CD4-positive, alpha-beta T cell treated with Interleukin-17A for 1 hour (primary cell): ENCODE data around the gene MFSD12.
"Not testable (repeated sequence)": the region's sequence is repeated elsewhere in the genome, so short reads cannot be mapped to it uniquely, and the experiment has no call there.

ENCODE experiments used
- DNase-seq: peaks from one replicate; pipeline ENCODE4 v3.0.0-alpha.2; 2020

Gene MFSD12

DNA sequence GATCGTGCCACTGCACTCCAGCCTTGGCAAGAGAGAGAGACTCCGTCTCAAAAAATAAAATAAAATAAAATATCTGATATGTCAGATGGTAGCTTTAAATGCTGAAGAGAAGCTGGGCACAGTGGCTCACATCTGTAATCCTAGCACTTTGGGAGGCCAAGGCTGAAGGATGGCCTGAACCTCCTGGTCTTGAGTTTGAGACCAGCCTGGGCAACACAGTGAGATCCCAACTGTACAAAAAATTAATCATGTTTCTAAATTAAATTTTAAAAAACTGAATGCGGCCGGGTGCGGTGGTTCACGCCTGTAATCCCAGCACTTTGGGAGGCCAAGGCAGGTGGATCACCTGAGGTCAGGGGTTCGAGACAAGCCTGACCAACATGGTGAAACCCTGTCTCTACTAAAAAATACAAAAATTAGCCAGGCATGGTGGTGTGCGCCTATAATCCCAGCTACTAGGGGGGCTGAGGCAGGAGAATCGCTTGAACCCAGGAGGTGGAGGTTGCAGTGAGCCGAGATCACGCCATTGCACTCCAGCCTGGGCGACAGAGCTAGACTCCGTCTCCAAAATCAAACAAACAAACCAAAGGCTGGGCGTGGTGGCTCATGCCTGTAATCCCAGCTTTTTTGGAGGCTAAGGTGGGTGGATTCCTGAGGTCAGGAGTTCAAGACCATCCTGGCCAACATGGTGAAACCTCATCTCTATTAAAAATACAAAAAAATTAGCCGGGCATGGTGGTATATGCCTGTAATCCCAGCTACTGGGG lies 26.8 kb upstream of the MFSD12 start:
- not testable (repeated sequence) for DNase-seq

- not testable (repeated sequence) for DNase-seq
Observed at GRCh38 chr19:3581792-3582191, 24.4 kb upstream of the MFSD12 start.

DNA sequence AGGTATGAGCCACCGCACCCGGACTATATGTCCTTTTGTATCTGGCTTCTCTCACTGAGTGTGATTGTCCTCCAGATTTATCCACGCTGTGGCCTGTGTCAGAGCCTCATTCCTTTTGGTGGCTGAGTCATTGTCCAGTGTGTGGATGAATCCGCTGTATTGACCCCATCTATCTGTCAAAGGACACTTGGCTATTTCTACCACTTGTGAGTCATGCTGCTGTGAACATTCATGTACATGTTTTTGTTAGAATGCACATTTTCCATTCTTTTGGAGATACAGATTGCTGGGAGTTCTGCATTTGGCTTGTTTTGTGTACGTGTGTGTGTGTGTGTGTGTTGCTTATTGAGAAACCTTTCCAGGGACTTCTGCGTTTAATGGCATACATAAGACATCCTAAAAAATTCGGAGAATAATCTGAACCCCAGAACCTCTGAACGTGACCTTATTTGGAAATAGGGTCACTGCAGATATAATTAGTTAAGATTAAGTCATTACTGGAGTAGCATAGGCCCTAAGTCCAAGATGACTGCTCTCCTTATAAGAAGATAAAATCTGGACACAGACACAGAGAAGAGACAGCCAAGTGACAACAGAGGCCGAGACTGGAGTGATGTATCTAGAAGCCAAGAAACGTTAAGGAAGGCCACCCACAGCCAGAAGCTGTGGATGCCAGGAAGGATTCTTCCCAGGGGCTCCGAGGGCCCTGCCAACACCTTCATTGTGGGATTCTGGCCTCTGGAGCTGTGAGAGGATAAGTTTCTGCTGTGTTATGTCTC lies 23.0 kb upstream of the MFSD12 start:
- DNase-seq = no peak

GRCh38 chr19:3578390-3578789 lies 21.0 kb upstream of the MFSD12 start:
- no peak for DNase-seq

DNA sequence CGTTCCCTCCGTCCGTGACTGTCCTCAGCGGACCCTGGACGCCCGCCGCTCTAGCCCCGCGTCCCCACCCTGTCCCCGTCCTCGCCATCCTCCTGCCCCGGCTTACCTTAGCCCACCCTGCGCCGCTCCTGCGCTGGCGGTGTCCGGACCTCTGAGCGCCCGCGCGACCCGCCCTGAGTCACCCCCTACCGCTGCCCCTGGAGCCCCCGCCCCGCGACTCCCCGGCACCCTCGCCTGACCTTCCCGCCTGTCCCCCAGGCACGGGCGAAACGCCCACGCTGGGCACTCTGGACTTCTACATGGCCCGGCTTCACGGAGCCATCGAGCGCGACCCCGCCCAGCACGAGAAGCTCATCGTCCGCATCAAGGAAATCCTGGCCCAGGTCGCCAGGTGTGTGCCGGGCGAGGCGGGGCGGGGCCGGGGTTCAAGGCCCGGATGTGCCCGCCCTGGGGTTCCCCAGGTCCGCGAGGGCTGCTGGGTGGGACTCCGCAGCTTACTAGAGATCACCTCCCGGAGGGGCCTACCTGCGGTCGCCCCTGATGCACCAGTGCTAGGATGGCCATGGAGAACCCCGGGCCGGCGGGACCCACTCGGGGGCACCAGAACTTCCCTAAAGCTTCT lies 20.4 kb upstream of the MFSD12 start:
- DNase-seq = no peak

DNA sequence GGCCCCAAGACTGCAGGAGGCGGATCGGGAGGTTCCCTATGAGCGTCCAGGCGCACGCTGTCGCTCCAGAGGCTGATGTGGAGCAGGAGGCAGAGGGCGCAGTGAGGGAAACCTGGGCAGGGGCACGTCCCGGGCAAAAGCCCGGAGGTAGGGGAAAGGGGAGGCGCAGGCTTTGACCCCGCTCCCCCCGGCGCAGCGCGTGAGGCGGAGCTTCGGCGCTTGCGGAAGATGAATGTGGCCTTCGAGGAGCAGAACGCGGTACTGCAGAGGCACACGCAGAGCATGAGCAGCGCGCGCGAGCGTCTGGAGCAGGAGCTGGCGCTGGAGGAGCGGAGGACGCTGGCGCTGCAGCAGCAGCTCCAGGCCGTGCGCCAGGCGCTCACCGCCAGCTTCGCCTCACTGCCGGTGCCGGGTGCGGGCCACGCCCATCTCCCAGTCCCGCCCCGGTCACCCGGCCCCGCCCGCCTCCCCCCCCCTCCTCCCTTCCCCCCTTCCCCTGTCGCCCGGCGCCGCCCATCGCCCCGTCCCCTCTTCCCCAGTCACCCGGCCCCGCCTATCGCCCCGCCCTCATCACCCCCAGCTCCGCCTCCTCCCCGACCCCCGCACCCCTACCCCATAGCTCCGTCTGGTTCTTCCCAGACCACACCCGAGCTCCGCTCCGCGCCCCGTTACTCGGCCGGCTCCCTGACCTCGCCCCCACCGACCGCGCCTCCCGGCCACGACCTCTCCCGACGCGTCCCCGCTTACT lies 19.5 kb upstream of the MFSD12 start:
- DNase-seq = no peak

GRCh38 chr19:3575949-3576673 lies 18.7 kb upstream of the MFSD12 start:
- DNase-seq = no peak

GRCh38 chr19:3575260-3575741 lies 17.9 kb upstream of the MFSD12 start:
- peak; percentile 25 for DNase-seq

DNA sequence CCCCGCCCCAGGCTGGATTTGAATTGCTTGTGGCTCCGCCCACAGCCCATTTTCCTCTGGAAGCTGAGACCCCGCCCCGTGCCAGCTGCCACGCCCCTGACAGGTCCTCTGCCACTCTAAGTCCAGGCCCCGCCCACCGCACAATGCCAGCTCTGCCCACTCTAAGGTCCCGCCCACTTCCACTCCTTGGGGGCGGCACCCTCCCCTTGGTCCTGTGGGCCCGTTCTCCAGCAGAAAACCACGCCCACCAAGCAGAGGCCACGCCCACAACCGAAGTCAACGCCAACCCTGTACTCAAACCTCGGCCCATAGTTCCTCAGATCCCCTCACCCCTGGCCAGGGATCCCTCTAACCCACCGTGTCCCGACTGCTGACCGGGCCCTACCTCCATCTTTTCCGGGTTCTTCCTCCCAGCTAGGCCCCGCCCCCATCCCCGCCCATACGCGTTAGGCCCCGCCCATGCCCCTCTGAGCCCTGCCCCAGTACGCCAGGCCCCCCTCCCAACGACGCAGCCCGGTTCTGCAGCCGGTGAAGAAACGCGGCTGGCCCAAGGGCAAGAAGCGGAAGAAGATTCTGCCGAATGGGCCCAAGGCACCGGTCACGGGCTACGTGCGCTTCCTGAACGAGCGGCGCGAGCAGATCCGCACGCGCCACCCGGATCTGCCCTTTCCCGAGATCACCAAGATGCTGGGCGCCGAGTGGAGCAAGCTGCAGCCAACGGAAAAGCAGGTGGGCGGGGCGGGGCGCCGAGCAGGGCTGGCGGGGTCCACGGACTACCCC lies 16.7 kb upstream of the MFSD12 start:
- DNase-seq = peak; percentile 89

- no peak for DNase-seq
Observed at GRCh38 chr19:3573162-3573857, 15.9 kb upstream of the MFSD12 start.

DNA sequence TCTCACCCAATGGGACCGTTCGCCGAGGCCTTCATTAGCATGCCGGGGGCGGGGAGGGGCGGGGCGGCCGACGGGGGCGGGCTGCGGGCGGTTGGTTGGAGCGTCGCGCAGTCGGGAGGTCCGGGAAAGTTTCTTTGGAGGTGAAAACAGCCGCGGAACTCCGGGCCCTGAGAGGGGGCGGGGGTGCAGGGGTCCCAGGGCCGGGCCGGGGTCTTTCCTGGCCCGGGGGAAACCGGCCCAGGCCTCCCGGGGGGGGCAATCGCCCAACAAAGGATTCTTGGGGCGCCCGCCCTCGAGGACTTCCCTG lies 15.4 kb upstream of the MFSD12 start, which contains the start of gene HMG20B:
Gene HMG20B (plus strand): TSS at position 90 of the 307 bp plus-strand sequence. CDS start 366 bp downstream, outside the sequence.
- DNase-seq = no peak

DNA sequence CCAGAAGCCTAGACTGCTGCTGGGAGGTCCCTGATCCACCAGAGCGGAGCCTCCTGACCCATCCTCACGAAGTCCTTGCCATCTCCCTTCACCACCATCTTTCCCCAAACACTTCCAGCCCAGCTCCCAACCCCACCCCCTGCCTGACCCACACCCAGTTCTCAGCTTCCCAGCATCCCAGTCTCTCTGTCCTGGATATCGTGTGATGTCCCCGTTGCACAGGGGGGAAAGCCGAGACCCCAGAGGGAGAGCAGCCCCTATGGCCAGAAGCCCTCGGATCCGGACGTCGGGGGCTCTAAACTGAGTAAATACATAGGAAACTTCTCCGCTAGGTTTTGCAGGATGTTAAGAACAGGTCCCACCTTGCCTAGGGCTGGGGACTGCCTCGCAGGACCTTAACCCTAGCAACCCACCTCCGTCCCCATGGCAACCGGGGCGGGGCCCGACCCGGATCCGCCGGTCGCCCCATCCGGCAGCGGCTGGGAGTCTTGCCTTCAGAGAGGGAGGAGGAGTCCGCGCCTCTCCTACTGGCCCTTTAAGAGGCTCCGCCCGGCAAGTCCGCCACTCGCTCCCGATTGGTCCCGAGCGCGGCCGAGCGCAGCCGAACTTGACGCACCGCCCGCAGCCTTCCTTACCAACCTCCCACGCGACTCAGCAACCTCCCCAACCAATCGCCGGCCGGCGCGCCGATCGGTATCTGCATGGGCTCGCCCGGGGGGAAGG lies 14.9 kb upstream of the MFSD12 start:
- peak; percentile 99 for DNase-seq

DNA sequence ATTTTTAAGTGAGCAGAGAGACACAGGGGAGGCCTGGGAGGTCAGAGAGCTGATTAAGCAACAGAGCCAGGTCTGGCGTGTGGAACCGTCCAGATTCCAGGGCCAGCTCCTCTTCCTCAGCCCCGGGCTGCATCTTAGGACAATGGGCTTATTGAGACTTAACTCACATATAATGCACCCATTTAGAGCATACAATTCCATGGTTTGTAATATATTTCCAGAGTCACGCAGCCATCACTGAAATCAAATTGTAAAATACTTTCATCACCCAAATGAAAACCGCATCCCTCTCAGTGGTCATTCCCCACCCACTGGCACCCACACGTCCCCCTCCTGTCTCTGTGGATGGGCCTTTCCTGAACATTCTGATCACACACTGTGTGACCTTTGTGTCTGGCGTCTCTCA lies 13.2 kb upstream of the MFSD12 start:
- DNase-seq = no peak

- not testable (repeated sequence) for DNase-seq
Observed at GRCh38 chr19:3570042-3570441, 12.7 kb upstream of the MFSD12 start.

- DNase-seq = no peak
Observed at GRCh38 chr19:3565139-3565538, 7.8 kb upstream of the MFSD12 start.

GRCh38 chr19:3563709-3564524 lies 6.5 kb upstream of the MFSD12 start:
- DNase-seq = no peak

DNA sequence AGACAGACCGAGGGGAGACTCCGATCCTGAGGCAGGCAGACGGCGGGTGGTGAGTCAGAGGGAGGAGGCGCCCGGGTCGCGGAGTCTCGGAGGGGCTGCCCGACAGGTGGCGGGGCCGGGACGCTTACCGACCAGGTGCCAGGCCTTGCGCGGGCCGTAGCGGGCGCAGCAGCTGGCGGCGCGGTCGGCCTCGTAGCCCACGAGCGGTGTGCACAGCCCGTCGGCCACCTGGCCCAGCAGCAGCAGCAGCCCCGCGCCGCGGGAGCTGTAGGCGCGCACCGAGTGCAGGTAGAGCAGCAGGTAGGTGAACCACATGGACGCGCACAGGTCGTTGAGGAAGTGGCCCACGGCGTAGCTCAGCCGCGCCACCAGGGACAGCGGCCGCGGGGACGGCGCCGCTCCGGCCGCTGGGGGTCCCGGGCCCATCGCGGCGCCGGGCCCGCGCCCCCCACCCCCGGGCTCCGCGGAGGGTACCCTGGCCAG lies 367 bp downstream of the MFSD12 start:
- peak; percentile 56 for DNase-seq

GRCh38 chr19:3556423-3556977 lies 886 bp downstream of the MFSD12 start:
- no peak for DNase-seq
